Prostate gland (tissue), 2 donors: ENCODE results near the gene NR2F2. TPM values are rescaled to one million over a fixed set of nuclear protein-coding genes. Genes with fewer than 3 reads are reported as not detected.

Experiments
- DNase-seq: peaks from one replicate; pipeline ENCODE4 v3.0.0-alpha.2; 2019; ENCODE audit warnings: low spot score
- H3K27ac ChIP-seq, 2 donors: fragments of 200-600 bp; sonication (generic); 2 replicates each; pipeline ENCODE4 v1.5.1; 2017 to 2019
- H3K27me3 ChIP-seq: fragments of 200-600 bp; sonication (generic); replicated peaks from 2 replicates; pipeline ENCODE4 v1.5.1; 2019; ENCODE audit not compliant: insufficient read depth
- H3K36me3 ChIP-seq, 2 donors: fragments of 200-600 bp; sonication (generic); 1 replicate in 1 of 2; 2 replicates in 1 of 2; pipeline versions ENCODE4 v1.5.1 to v1.8.1; 2017 to 2019
- H3K4me1 ChIP-seq: fragments of 200-600 bp; sonication (generic); replicated peaks from 2 replicates; pipeline ENCODE4 v1.5.1; 2019
- H3K4me3 ChIP-seq, 2 donors: fragments of 200-600 bp; sonication (generic); 2 replicates each; pipeline ENCODE4 v1.5.1; 2017 to 2019
- H3K9me3 ChIP-seq: fragments of 200-600 bp; sonication (generic); 2 replicates; pipeline ENCODE4 v1.5.1; 2017
- POLR2A ChIP-seq: fragments of 450-650 bp; IDR thresholded peaks from one replicate; pipeline ENCODE4 v1.6.1; 2016; ENCODE audit warnings: antibody characterized with exemption, mild to moderate bottlenecking
- POLR2AphosphoS5 ChIP-seq: sonication (generic); formaldehyde crosslinking; IDR thresholded peaks from one replicate; pipeline ENCODE4 v1.6.1; 2017; ENCODE audit warnings: antibody characterized with exemption
- WGBS: methylation state at CpG from one replicate; pipeline ENCODE4 v1.1.5; 2018; 5-methylcytosine and 5-hydroxymethylcytosine counted together
- intact Hi-C: fragments of 100-400 bp; cut with DNase I; formaldehyde crosslinking; loops from one replicate; pipeline ENCODE4 v1.14.2; 2022
- total RNA-seq, 2 donors: library from RNA; depleted of rRNA; stranded (reverse); fragments of >200 nt; gene quantifications; one replicate each; pipeline ENCODE4 v1.1.0, GENCODE V29; 2016
- TF ChIP-seq, protein P1 (sequence below), 4 experiments: fragments of 200-600 bp in 2 of 4; fragments of 450-650 bp in 2 of 4; sonication (generic) in 2 of 4; IDR thresholded peaks; 1 replicate in 3 of 4; 2 replicates in 1 of 4; pipeline ENCODE4 v1.5.1; 2016 to 2019; ENCODE audit warnings: antibody characterized with exemption in 4 of 4, mild to moderate bottlenecking in 2 of 4, moderate library complexity in 2 of 4

The NR2F2 gene
- total RNA-seq, 2 donors from 2014 or later: 48.7 to 58.1 TPM

DNA sequence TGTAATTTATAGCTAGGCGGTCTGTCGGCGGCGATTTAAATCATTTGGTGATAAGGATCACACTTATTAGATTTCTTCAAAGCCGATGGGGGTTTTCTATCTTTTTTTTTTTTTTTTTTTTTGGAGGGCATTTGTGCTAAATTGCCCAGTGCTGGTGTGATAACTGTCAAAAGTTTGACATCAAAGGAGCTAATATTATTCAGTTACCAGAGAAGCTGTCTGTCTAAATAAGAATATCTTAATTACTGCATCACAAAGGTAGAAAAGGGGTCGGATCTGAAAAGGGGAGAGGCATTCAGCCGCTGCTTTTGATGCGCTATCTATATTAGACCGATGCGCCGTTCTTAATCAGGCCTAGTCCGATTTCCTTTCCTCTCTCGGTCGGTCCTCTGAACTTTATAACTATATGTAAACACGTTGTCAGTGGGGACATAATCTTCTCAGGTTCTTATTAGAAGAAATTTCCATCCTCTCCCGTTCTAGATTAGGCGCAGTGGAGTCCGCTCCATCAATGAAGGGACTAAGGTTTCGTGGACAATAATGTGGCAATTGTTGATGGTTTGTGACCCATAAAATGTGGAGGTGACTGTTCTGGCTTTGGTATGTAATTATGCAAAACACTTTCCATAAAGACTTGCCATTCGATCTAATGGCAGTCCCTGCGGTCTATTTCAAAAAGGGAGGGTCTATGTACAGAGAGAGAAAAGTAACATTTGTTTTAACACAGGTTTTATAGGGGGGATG is 31.7 kb downstream of the NR2F2 start:
- Histone ChIP-seq H3K4me3 (no peak overlapping the region), H3K4me1 (no peaks in the 10 kb centered on the region), H3K36me3 (no peaks in the 10 kb centered on the region), H3K27me3 (no peaks in the 10 kb centered on the region), H3K27ac (no peak overlapping the region), H3K9me3 (no peaks in the 10 kb centered on the region)
- no peak for DNase-seq
- WGBS: 84% methylated on average over 21 of the region's 21 CpGs
- no peak for TF ChIP-seq POLR2A
- TF ChIP-seq, protein P1, sequence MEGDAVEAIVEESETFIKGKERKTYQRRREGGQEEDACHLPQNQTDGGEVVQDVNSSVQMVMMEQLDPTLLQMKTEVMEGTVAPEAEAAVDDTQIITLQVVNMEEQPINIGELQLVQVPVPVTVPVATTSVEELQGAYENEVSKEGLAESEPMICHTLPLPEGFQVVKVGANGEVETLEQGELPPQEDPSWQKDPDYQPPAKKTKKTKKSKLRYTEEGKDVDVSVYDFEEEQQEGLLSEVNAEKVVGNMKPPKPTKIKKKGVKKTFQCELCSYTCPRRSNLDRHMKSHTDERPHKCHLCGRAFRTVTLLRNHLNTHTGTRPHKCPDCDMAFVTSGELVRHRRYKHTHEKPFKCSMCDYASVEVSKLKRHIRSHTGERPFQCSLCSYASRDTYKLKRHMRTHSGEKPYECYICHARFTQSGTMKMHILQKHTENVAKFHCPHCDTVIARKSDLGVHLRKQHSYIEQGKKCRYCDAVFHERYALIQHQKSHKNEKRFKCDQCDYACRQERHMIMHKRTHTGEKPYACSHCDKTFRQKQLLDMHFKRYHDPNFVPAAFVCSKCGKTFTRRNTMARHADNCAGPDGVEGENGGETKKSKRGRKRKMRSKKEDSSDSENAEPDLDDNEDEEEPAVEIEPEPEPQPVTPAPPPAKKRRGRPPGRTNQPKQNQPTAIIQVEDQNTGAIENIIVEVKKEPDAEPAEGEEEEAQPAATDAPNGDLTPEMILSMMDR (IDR thresholded peaks at IDR 0.05): no peak
- no peak for TF ChIP-seq POLR2AphosphoS5
- intact Hi-C loops: no loop called here

GRCh38 chr15:96362755-96363651 is 32.5 kb downstream of the NR2F2 start:
- H3K27ac ChIP-seq: no peak overlapping the region
- no peak overlapping the region for H3K4me3 ChIP-seq
- intact Hi-C loops: no loop called here
- DNase-seq: no peak
- H3K9me3 ChIP-seq: no peaks in the 10 kb centered on the region
- WGBS: 67% methylated on average over 37 of the region's 37 CpGs
- no peaks in the 10 kb centered on the region for H3K4me1 ChIP-seq
- no peaks in the 10 kb centered on the region for H3K36me3 ChIP-seq
- TF ChIP-seq POLR2AphosphoS5: no peak
- TF ChIP-seq, protein P1 (IDR thresholded peaks at IDR 0.05): no peak
- no peaks in the 10 kb centered on the region for H3K27me3 ChIP-seq

- intact Hi-C loops: no loop called here
- Histone ChIP-seq H3K4me3 (no peak overlapping the region), H3K36me3 (no peaks in the 10 kb centered on the region), H3K4me1 (no peaks in the 10 kb centered on the region), H3K27ac (no peak overlapping the region), H3K27me3 (no peaks in the 10 kb centered on the region), H3K9me3 (no peaks in the 10 kb centered on the region)
- no peak for DNase-seq
- WGBS: 78% methylated on average over 9 of the region's 9 CpGs
- TF ChIP-seq POLR2AphosphoS5 (no peak), POLR2A (no peak)
- TF ChIP-seq, protein P1 (IDR thresholded peaks at IDR 0.05): no peak
Observed at GRCh38 chr15:96363707-96364106, 33.2 kb downstream of the NR2F2 start.

DNA sequence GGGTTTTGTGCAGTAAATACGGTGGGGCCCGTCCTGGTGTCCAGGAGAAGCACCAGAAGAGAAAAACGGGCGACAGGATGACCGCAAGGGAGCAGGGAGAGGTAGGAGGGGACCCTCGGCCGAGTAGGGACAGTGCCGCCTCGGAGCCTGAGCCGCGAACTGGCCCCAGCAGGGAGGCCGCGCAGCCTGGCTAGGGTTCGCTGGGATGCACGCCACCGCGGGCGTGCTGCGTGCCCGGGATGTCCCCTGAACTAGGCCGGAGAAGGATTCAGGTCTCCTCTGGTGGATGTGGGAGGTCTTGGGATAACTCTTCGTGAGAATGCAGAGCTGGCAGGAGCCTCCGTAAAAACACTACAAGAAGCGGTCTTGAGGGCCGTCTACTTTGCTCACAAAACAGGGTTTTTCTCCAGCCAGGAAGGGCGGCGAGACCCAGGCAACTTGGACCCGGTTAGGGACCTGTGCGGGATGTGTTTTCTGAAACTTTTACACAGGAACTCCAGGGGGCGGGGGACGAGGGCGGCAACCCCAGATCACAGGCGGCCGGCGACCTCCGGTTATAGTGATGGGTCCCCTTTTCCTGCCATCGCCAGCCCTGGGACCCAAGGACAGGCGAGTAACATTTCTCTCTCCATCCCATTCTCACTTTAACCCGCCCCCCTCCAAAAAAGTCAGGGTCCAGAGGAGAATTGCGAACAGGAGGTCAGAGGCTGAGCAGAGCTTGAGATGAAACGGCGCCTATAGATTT is 35.5 kb downstream of the NR2F2 start:
- intact Hi-C loops: no loop called here
- H3K36me3 ChIP-seq: no peaks in the 10 kb centered on the region
- 58% methylated on average over 42 of the region's 42 CpGs for WGBS
- no peak for DNase-seq
- no peaks in the 10 kb centered on the region for H3K4me1 ChIP-seq
- no peak overlapping the region for H3K4me3 ChIP-seq
- TF ChIP-seq POLR2AphosphoS5: no peak
- no peak for TF ChIP-seq POLR2A
- TF ChIP-seq, protein P1 (IDR thresholded peaks at IDR 0.05): no peak
- H3K27ac ChIP-seq: no peak overlapping the region
- H3K27me3 ChIP-seq: no peaks in the 10 kb centered on the region
- no peaks in the 10 kb centered on the region for H3K9me3 ChIP-seq
